H9 (cell line): ENCODE results near the gene NINL. TPM values are rescaled to one million over a fixed set of nuclear protein-coding genes. Genes with fewer than 3 reads are reported as not detected.
A peak's percentile ranks its signal among the peaks of the same experiment; 100 is the strongest.

Experiments used
- DNase-seq: peaks from one replicate; pipeline ENCODE4 v3.0.0-alpha.2; 2017
- H2AFZ ChIP-seq: one replicate; pipeline ENCODE4 v1.6.1; 2013; ENCODE audit warnings: mild to moderate bottlenecking, low read length, control low read depth, moderate library complexity
- H2AK5ac ChIP-seq: 2 replicates; pipeline ENCODE4 v1.6.1; 2013; ENCODE audit warnings: low read length, control low read depth, mixed read lengths; ENCODE audit not compliant: insufficient read length
- H2BK120ac ChIP-seq: one replicate; pipeline ENCODE4 v1.6.1; 2013; ENCODE audit warnings: low read depth, mild to moderate bottlenecking, low read length, control low read depth, inconsistent platforms; ENCODE audit not compliant: poor library complexity, severe bottlenecking
- H2BK12ac ChIP-seq: 2 replicates; pipeline ENCODE4 v1.6.1; 2013; ENCODE audit warnings: low read length, control low read depth, mixed read lengths, low read depth; ENCODE audit not compliant: insufficient read length
- H2BK15ac ChIP-seq: 2 replicates; pipeline ENCODE4 v1.6.1; 2013; ENCODE audit warnings: low read depth, low read length, control low read depth
- H2BK20ac ChIP-seq: one replicate; pipeline ENCODE4 v1.6.1; 2013; ENCODE audit warnings: low read depth, mild to moderate bottlenecking, low read length, control low read depth, inconsistent platforms; ENCODE audit not compliant: poor library complexity, severe bottlenecking
- H2BK5ac ChIP-seq: 2 replicates; pipeline ENCODE4 v1.6.1; 2013; ENCODE audit warnings: low read length, control low read depth, mixed read lengths; ENCODE audit not compliant: insufficient read length
- H3K14ac ChIP-seq: 2 replicates; pipeline ENCODE4 v1.6.1; 2013; ENCODE audit warnings: low read length, control low read depth; ENCODE audit not compliant: insufficient read depth
- H3K18ac ChIP-seq: 2 replicates; pipeline ENCODE4 v1.6.1; 2013; ENCODE audit warnings: low read depth, mild to moderate bottlenecking, mixed read lengths, low read length, control low read depth; ENCODE audit not compliant: insufficient read length
- H3K23ac ChIP-seq: 2 replicates; pipeline ENCODE4 v1.6.1; 2013; ENCODE audit warnings: low read length, control low read depth, mixed read lengths, low read depth; ENCODE audit not compliant: insufficient read length
- H3K23me2 ChIP-seq: 2 replicates; pipeline ENCODE4 v1.6.1; 2013; ENCODE audit warnings: low read depth, mild to moderate bottlenecking, mixed read lengths, low read length, control low read depth; ENCODE audit not compliant: insufficient read length, poor library complexity, severe bottlenecking
- H3K27ac ChIP-seq: 2 replicates; pipeline ENCODE4 v1.5.1; 2013; ENCODE audit warnings: low read length, control low read depth, mixed read lengths, low read depth; ENCODE audit not compliant: insufficient read length
- H3K27me3 ChIP-seq: 2 replicates; pipeline ENCODE4 v1.6.1; 2013; ENCODE audit warnings: low read length, control low read depth, inconsistent platforms; ENCODE audit not compliant: insufficient read depth
- H3K4ac ChIP-seq: 2 replicates; pipeline ENCODE4 v1.6.1; 2013; ENCODE audit warnings: low read depth, mild to moderate bottlenecking, control low read depth, inconsistent platforms, low read length, moderate library complexity
- H3K4me1 ChIP-seq: 2 replicates; pipeline ENCODE4 v1.6.1; 2013; ENCODE audit warnings: low read length, control low read depth, inconsistent platforms; ENCODE audit not compliant: insufficient read depth
- H3K4me2 ChIP-seq: 2 replicates; pipeline ENCODE4 v1.6.1; 2013; ENCODE audit warnings: low read length, control low read depth, mixed read lengths; ENCODE audit not compliant: insufficient read length, insufficient read depth
- H3K56ac ChIP-seq: 2 replicates; pipeline ENCODE4 v1.6.1; 2013; ENCODE audit warnings: low read depth, mild to moderate bottlenecking, mixed read lengths, low read length, control low read depth; ENCODE audit not compliant: insufficient read length
- H3K79me1 ChIP-seq: 2 replicates; pipeline ENCODE4 v1.6.1; 2013; ENCODE audit warnings: low read depth, mild to moderate bottlenecking, moderate library complexity, low read length, control low read depth, inconsistent platforms; ENCODE audit not compliant: insufficient read depth, poor library complexity, severe bottlenecking
- H3K79me2 ChIP-seq: 2 replicates; pipeline ENCODE4 v1.6.1; 2013; ENCODE audit warnings: low read length, control low read depth, inconsistent platforms; ENCODE audit not compliant: insufficient read depth
- H3K9ac ChIP-seq: 2 replicates; pipeline ENCODE4 v1.6.1; 2013; ENCODE audit warnings: low read length, control low read depth, mixed read lengths; ENCODE audit not compliant: insufficient read length; ENCODE audit errors: extremely low read depth
- H3K9me3 ChIP-seq: one replicate; pipeline ENCODE4 v1.6.1; 2013; ENCODE audit warnings: low read depth, low read length, inconsistent platforms; ENCODE audit not compliant: control insufficient read depth
- H3T11ph ChIP-seq: one replicate; pipeline ENCODE4 v1.6.1; 2013; ENCODE audit warnings: mild to moderate bottlenecking, low read length, control low read depth, inconsistent platforms
- H4K20me1 ChIP-seq: one replicate; pipeline ENCODE4 v1.6.1; 2013; ENCODE audit not compliant: control insufficient read depth, insufficient read length, insufficient read depth
- H4K5ac ChIP-seq: 2 replicates; pipeline ENCODE4 v1.6.1; 2013; ENCODE audit warnings: low read depth, mild to moderate bottlenecking, mixed read lengths, low read length, control low read depth; ENCODE audit not compliant: insufficient read length
- H4K8ac ChIP-seq: replicated peaks from 2 replicates; pipeline ENCODE4 v1.6.1; 2013; ENCODE audit warnings: low read length, control low read depth, mixed read lengths, low read depth; ENCODE audit not compliant: insufficient read length
- H4K91ac ChIP-seq: 2 replicates; pipeline ENCODE4 v1.6.1; 2013; ENCODE audit warnings: low read depth, mild to moderate bottlenecking, moderate library complexity, mixed read lengths, low read length, control low read depth; ENCODE audit not compliant: insufficient read length
- H3K27ac Mint-ChIP-seq, 3 experiments: 2 replicates in 2 of 3; 3 replicates in 1 of 3; pipeline ENCODE4 v1.8.0; 2020 to 2021; ENCODE audit warnings: mixed read lengths in 3 of 3, mild to moderate bottlenecking in 1 of 3, moderate library complexity in 1 of 3
- H3K27me3 Mint-ChIP-seq: 2 replicates; pipeline ENCODE4 v1.8.0; 2021; ENCODE audit warnings: low read depth, mild to moderate bottlenecking, moderate library complexity, mixed read lengths
- H3K36me3 Mint-ChIP-seq, 3 experiments: 2 replicates in 2 of 3; 3 replicates in 1 of 3; pipeline ENCODE4 v1.8.0; 2020 to 2021; ENCODE audit warnings: low read depth in 3 of 3, mixed read lengths in 3 of 3; ENCODE audit not compliant: insufficient read depth in 1 of 3
- H3K4me1 Mint-ChIP-seq, 2 experiments: 2 replicates each; pipeline ENCODE4 v1.8.0; 2020; ENCODE audit warnings: mixed read lengths in 2 of 2
- H3K4me3 Mint-ChIP-seq, 2 experiments: 2 replicates in 1 of 2; 3 replicates in 1 of 2; pipeline ENCODE4 v1.8.0; 2020 to 2021; ENCODE audit warnings: mild to moderate bottlenecking in 2 of 2, mixed read lengths in 2 of 2, moderate library complexity in 1 of 2
- H3K9me3 Mint-ChIP-seq, 2 experiments: 2 replicates in 1 of 2; 3 replicates in 1 of 2; pipeline ENCODE4 v1.8.0; 2020; ENCODE audit warnings: mild to moderate bottlenecking in 2 of 2, mixed read lengths in 2 of 2, moderate library complexity in 1 of 2
- WGBS: extraction: QIAGEN DNeasy Blood & Tissue Kit; methylation state at CpG from one replicate; pipeline ENCODE4 v1.1.7; 2013; ENCODE audit warnings: missing lambda C conversion rate, low lambda C conversion rate, mixed read lengths; ENCODE audit not compliant: insufficient read length; ENCODE audit errors: extremely low coverage; 5-methylcytosine and 5-hydroxymethylcytosine counted together
- total RNA-seq: library from RNA; stranded (reverse); gene quantifications from 2 replicates; pipeline ENCODE4 v1.2.1, GENCODE V29; 2021
- TF ChIP-seq, protein P1 (sequence below): fragments of 200-600 bp; sonication (generic); conservative IDR thresholded peaks from 3 replicates; pipeline ENCODE4 v1.8.0; 2021; ENCODE audit warnings: antibody characterized with exemption, mild to moderate bottlenecking

NINL gene
- total RNA-seq, 1 experiment from 2014 or later: 34.3 TPM

DNA sequence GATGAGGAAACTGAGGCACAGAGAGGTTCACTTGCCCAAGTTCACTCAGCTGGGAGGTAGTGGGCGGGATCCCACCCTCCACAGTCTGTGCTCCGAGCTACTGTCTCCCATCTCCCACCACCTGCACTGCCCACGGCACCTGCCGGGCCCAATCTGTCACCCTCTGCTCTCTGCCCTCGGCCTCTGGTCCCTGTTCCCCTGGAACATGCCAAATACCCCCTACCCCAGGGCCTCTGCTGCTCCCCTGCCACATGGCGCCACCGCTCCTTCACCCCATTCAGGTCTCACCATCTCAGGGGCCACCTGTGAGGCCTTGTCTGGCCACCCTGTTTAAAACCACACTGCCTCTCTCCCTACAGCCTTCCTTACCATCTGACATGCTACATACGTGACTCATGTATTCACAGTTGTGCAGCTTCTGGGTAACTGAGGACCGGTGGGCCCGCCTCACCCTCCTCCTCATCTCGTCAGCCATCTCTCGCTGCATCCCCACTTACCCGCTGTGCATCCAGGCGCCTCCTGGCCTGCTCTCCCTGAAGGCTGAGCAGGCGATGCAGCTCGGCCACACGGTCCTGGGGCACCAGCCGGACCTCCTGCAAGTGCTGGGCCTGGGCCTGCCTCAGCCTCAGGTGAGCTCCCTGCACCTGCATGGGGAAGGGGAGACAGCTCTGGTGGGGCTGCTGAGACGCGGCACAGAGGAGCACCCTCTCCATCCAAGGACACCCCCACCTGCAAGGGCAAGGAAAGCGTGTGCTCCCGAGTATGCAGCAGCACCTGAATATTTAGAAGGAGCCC, 127.2 kb downstream of the NINL start:
- H3K9ac ChIP-seq: no peak overlapping the region
- no peaks in the 10 kb centered on the region for H3K23me2 ChIP-seq
- H3K79me1 ChIP-seq: no peaks in the 10 kb centered on the region
- no peaks in the 10 kb centered on the region for H3K4me1 ChIP-seq
- no peak overlapping the region for H3K4ac ChIP-seq
- H3K18ac ChIP-seq: no peak overlapping the region
- H2BK120ac ChIP-seq: no peak overlapping the region
- H2BK12ac ChIP-seq: no peak overlapping the region
- WGBS: no CpG with 5 or more reads among the region's 22 CpGs
- no peak overlapping the region for H4K91ac ChIP-seq
- no peak overlapping the region for H2AK5ac ChIP-seq
- no peaks in the 10 kb centered on the region for H3K27me3 Mint-ChIP-seq
- H2BK15ac ChIP-seq: no peak overlapping the region
- TF ChIP-seq, protein P1, sequence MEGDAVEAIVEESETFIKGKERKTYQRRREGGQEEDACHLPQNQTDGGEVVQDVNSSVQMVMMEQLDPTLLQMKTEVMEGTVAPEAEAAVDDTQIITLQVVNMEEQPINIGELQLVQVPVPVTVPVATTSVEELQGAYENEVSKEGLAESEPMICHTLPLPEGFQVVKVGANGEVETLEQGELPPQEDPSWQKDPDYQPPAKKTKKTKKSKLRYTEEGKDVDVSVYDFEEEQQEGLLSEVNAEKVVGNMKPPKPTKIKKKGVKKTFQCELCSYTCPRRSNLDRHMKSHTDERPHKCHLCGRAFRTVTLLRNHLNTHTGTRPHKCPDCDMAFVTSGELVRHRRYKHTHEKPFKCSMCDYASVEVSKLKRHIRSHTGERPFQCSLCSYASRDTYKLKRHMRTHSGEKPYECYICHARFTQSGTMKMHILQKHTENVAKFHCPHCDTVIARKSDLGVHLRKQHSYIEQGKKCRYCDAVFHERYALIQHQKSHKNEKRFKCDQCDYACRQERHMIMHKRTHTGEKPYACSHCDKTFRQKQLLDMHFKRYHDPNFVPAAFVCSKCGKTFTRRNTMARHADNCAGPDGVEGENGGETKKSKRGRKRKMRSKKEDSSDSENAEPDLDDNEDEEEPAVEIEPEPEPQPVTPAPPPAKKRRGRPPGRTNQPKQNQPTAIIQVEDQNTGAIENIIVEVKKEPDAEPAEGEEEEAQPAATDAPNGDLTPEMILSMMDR: no peak
- H4K5ac ChIP-seq: no peak overlapping the region
- no peak overlapping the region for H3K27ac ChIP-seq
- H3K27ac Mint-ChIP-seq: peak overlapping the region in 1 of 3 experiments; percentile 35; a peak in 4 of 7 replicates
- no peak overlapping the region for H3K4me3 Mint-ChIP-seq
- H4K20me1 ChIP-seq: no peaks in the 10 kb centered on the region
- no peaks in the 10 kb centered on the region for H3K9me3 Mint-ChIP-seq
- H3K27me3 ChIP-seq: no peaks in the 10 kb centered on the region
- no peak overlapping the region for H3K4me2 ChIP-seq
- no peak overlapping the region for H3K23ac ChIP-seq
- peaks cover 57 to 80% (median 79%) of the 10 kb centered on the region in 3 experiments for H3K36me3 Mint-ChIP-seq
- no peak overlapping the region for H2BK20ac ChIP-seq
- no peak for DNase-seq
- no peak overlapping the region for H2BK5ac ChIP-seq
- no peak overlapping the region for H3K56ac ChIP-seq
- H3T11ph ChIP-seq: no peak overlapping the region
- no peak overlapping the region; the same call in 1 of the 2 replicates for H3K14ac ChIP-seq
- no peak overlapping the region for H4K8ac ChIP-seq
- no peaks in the 10 kb centered on the region for H3K9me3 ChIP-seq
- no peaks in the 10 kb centered on the region for H3K79me2 ChIP-seq
- H2AFZ ChIP-seq: no peak overlapping the region
- H3K4me1 Mint-ChIP-seq: peaks cover 3 to 8% of the 10 kb centered on the region in 2 experiments; a peak in 3 of 4 replicates
